GM12801 (cell line): ENCODE measurements around the gene PDHX.

Source experiments
- TF ChIP-seq, protein P1 (sequence below): IDR thresholded peaks from one replicate; pipeline ENCODE4 v1.5.1; 2011; ENCODE audit warnings: control low read depth; ENCODE audit not compliant: insufficient read length; ENCODE audit errors: extremely low read depth

The PDHX gene

DNA sequence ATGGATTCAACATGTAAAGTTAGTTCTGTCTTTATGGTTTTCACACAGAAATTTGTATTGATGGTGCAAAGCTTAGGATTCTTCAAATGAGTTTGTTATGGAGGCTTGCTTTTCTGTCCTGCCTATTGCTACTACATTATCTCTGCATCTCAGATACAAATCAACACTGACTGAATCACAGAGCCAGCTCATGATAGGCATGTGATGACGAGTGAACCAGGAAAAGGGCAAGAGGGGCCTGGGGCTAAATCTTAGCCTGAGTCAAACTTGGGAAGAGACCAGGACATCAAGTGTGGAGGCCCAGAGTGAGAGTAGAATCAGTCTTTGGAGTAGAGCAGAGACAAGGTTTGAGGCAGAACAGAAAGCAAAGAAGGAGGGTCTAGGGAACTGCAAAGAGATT, 115.4 kb downstream of the PDHX start:
- TF ChIP-seq, protein P1, sequence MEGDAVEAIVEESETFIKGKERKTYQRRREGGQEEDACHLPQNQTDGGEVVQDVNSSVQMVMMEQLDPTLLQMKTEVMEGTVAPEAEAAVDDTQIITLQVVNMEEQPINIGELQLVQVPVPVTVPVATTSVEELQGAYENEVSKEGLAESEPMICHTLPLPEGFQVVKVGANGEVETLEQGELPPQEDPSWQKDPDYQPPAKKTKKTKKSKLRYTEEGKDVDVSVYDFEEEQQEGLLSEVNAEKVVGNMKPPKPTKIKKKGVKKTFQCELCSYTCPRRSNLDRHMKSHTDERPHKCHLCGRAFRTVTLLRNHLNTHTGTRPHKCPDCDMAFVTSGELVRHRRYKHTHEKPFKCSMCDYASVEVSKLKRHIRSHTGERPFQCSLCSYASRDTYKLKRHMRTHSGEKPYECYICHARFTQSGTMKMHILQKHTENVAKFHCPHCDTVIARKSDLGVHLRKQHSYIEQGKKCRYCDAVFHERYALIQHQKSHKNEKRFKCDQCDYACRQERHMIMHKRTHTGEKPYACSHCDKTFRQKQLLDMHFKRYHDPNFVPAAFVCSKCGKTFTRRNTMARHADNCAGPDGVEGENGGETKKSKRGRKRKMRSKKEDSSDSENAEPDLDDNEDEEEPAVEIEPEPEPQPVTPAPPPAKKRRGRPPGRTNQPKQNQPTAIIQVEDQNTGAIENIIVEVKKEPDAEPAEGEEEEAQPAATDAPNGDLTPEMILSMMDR, result no peak

DNA sequence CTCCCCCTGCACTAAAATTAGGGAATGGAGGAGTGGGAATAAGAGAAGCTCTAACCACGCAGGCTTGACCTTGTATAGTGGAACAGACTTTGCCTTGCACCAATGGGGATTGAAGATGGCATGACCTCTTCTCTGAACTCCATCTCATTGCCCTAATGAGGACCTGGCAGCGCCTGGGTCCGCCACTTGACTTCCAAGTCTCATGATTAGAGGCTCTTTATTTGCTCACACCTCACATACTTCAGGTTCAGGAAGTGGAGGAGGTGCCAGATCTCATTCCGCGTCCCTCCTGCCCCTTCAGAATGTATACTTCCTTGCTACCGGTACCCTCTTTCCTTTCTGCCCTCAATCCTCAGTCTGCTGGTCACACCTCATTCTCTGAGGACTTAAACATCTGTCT, 116.6 kb downstream of the PDHX start:
- TF ChIP-seq, protein P1, result no peak

DNA sequence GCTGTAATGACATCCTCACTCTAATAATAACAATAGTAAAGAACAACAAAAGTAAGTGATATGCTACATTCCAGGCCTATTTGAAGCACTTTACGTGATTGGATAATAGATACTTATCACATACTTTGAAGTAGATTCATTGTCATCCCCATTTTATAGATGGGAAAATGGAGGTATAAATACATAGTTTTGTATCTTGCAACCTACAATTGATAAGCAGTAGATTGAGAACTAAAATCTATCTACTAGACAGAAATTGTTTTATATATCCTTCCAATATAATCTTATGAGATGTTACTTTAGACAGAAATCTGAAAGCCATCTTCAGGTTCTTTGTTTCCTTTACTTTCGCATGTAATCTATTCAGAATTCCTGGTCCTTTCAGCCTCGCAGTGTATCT, 118.0 kb downstream of the PDHX start:
- TF ChIP-seq, protein P1, result no peak

DNA sequence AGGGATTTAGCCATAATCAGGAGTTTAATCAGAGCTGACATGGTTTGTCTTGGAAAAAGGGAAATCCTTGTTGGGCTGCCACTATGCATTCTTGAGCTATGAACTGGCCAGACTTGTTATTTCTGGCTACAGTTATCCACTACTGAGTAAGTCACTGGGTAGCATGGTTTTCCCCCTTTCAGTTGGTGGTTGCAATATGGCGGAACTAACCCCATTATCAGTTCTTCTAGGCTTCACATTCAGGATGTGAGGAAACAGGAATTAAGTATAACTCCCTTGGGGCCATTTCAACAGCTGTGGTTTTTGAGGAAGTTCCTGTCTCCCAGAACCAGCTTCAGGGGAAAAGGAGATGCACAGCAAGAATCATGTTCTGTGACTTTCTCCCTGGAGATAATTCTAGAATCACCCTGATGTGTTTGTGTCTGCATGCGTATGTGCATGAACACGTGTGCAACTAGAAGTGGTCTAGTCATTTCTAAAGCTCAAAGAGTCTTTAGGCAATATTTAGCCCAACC, 119.5 kb downstream of the PDHX start:
- TF ChIP-seq, protein P1, result no peak

DNA sequence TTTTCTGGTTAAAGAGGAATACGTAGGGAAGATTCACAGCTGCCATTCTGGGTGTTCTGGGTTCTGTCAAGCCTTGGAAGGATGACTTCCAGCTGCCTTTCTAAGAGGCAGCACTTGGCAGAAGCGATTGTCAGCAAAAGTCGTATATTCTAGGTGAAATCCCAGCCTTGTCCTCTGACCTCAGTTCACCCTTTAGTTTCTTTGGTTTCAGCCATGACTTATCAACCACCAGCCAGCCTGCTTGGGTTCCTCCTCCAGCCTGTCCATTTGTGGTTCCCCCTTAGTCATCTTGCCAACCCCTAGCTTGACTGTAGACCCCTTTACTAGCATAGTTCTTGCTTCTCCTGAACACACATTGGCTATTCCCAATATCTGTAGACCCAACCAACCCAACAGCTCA, 120.2 kb downstream of the PDHX start:
- TF ChIP-seq, protein P1, result no peak

DNA sequence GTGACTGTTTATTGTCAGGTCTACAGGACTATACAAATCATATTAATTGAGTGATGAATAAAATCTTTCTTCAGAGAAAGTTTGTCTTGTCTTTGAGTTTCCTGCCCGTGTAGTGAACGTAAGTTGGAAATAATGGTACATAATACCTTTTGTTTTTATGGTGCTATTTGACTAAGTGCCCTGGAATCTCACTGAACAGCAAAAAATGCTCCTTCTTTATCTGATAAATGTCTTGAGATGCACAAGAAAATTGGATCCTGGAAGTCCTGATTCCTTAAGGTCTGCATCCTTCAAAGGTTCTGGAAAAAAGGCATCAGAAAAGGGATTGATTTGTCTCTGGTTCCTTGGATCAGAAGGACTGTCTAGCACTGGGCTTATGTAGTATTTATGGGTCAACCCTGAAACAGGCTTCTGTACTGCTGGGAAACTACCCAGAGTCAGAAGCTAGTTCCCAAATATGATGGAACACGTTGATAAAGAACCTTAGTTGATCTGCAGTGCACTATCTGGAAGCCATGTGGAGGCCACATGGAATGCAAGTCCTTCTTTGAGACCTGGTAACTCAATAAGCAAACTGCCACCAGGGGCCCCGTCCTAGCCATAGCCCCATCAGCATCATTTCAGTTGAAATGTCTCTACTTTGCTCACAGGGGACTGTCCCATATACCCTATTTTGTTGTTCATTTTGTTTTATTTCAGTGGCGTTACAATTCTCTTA, 122.0 kb downstream of the PDHX start:
- TF ChIP-seq, protein P1, result no peak

DNA sequence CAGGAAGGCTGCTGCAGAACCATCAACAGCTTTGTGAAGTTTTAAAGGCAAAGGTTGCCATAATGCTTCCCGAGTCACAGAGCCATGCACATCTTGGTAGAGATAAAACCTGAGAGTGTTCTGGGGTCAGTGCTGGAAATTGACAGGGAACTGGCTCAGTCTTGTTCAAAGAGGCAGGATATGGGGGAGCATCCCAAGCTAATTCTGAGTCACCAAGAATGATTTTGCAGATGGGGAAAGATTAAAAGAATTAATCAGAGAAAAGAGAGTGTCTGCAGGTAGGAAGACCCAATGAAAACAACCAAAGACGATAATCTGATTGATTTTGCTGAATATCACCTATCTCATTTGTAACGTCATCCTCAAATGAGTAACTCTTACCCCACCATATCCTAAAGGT, 122.7 kb downstream of the PDHX start:
- TF ChIP-seq, protein P1, result no peak
